Measurements from ENCODE around the gene TADA3. TPM values are rescaled to one million over a fixed set of nuclear protein-coding genes. Genes with fewer than 3 reads are reported as not detected.

Gene TADA3
- total RNA-seq, 2 experiments from 2014 or later: 51.6 to 58.5 TPM

DNA sequence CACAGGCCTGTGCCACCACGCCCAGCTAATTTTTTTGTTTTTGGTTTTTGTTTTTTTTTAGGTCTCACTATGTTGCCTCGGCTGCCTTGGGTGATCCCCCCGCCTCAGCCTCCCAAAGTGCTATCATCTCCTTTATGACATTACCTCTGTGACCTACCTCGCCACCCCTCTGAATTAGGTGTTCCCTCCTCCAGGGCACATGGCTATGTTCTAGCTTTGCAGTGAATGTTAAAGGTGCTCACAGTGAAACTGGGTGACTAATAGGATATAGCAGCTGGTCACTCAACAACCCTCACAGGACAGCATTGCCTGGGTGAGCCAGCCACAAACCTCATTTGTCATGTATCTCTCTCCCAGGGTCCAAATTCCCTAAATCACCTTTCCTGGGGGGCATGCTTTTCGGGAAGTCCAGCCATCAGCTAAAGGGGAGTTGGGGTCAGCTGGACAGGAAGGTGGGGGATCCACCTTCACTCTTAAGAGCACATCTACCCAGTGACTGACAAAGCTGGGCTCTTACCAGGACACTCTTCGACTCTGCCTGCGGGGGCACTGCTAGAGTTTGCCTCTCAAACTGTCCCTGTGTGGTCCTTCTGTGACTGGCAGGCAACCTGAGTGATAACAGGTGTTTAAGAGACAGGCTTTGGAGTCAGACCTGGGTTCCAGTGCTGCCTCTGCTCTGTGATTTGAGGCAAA, 16.2 kb upstream of the TADA3 start:
- H3K9me3 ChIP-seq (ENCODE audit: low read length): no peaks in the 10 kb centered on the region
- CTCF ChIA-PET (ENCODE audit: unreplicated experiment): interaction anchor here (0.6 kb wide), 1 partner anchor 35 kb away, joined by 3 read pairs; the partner anchor contains the start of gene RPUSD3
- peak; percentile 78 for DNase-seq (ENCODE audit: low spot score)
- no peaks in the 10 kb centered on the region for H4K20me1 ChIP-seq (ENCODE audit: insufficient read depth, low read length)
- TF ChIP-seq EZH2phosphoT487 (IDR thresholded peaks at IDR 0.05; ENCODE audit: borderline replicate concordance, low read depth, low read length): no peak
- TF ChIP-seq, protein P1, sequence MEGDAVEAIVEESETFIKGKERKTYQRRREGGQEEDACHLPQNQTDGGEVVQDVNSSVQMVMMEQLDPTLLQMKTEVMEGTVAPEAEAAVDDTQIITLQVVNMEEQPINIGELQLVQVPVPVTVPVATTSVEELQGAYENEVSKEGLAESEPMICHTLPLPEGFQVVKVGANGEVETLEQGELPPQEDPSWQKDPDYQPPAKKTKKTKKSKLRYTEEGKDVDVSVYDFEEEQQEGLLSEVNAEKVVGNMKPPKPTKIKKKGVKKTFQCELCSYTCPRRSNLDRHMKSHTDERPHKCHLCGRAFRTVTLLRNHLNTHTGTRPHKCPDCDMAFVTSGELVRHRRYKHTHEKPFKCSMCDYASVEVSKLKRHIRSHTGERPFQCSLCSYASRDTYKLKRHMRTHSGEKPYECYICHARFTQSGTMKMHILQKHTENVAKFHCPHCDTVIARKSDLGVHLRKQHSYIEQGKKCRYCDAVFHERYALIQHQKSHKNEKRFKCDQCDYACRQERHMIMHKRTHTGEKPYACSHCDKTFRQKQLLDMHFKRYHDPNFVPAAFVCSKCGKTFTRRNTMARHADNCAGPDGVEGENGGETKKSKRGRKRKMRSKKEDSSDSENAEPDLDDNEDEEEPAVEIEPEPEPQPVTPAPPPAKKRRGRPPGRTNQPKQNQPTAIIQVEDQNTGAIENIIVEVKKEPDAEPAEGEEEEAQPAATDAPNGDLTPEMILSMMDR (conservative IDR thresholded peaks at IDR 0.05; ENCODE audit: low read length): peak; percentile 75
- peaks cover 21% of the 10 kb centered on the region for H3K4me1 ChIP-seq (ENCODE audit: insufficient read depth, low read length, poor library complexity, severe bottlenecking)
- no peak overlapping the region for H2AFZ ChIP-seq (ENCODE audit: low read length)
- intact Hi-C loops (cut with micrococcal nuclease; ENCODE audit: unreplicated experiment): no loop called here
- peak overlapping the region; percentile 52 for H3K27ac ChIP-seq (ENCODE audit: low read depth, low read length, poor library complexity, severe bottlenecking)
- no peak overlapping the region for H3K4me3 ChIP-seq (ENCODE audit: low read depth, low read length, poor library complexity, severe bottlenecking)
- POLR2A ChIA-PET: interaction anchor here (0.6 to 1.8 kb wide), 4 partner anchors 9 to 41 kb away, joined by 3 to 5 read pairs (median 4); partner anchors contain the start of genes ARPC4 and TADA3
- H3K4me2 ChIP-seq (ENCODE audit: low read length): no peak overlapping the region; the same call in 1 of the 2 replicates
- H3K9me2 ChIP-seq (ENCODE audit: insufficient read depth, low read length): no peaks in the 10 kb centered on the region
- peaks cover 81% of the 10 kb centered on the region for H3K36me3 ChIP-seq (ENCODE audit: insufficient read depth, low read length)
- H3K79me2 ChIP-seq (ENCODE audit: insufficient read depth, low read depth, low read length): no peaks in the 10 kb centered on the region
- BruUV-seq (replicated peaks): no TSS peak

DNA sequence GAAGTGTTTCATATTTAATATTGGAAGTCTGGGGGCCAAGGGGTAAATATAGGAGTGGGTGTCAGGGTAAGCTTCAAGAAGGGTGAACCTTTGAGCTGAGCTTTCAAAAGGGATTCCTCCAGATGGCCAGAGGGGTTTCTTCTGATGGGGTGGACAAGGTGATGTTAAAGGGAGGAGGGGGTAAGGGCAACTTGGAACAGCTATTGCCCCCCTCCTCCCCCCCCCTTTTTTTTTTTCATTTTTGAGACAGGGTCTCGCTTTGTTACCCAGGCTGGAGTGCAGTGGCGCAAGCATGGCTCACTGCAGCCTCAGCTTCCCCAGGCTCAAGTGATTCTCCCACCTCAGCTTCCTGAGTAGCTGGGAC, 15.7 kb upstream of the TADA3 start:
- H3K27ac ChIP-seq (ENCODE audit: low read depth, low read length, poor library complexity, severe bottlenecking): no peak overlapping the region
- intact Hi-C loops (cut with micrococcal nuclease; ENCODE audit: unreplicated experiment): no loop called here

More for the DNA sequence above, 15.7 kb upstream of the TADA3 start:
- Histone ChIP-seq H3K4me2 (ENCODE audit: low read length) (no peak overlapping the region), H3K4me1 (ENCODE audit: insufficient read depth, low read length, poor library complexity, severe bottlenecking) (peaks cover 21% of the 10 kb centered on the region), H3K9me2 (ENCODE audit: insufficient read depth, low read length) (no peaks in the 10 kb centered on the region), H2AFZ (ENCODE audit: low read length) (no peak overlapping the region), H4K20me1 (ENCODE audit: insufficient read depth, low read length) (no peaks in the 10 kb centered on the region), H3K4me3 (ENCODE audit: low read depth, low read length, poor library complexity, severe bottlenecking) (no peak overlapping the region), H3K9me3 (ENCODE audit: low read length) (no peaks in the 10 kb centered on the region), H3K79me2 (ENCODE audit: insufficient read depth, low read depth, low read length) (no peaks in the 10 kb centered on the region), H3K36me3 (ENCODE audit: insufficient read depth, low read length) (peaks cover 81% of the 10 kb centered on the region)
- ChIA-PET POLR2A (interaction anchor here (0.6 to 1.8 kb wide), 4 partner anchors 9 to 32 kb away, joined by 3 to 5 read pairs (median 4); partner anchors contain the start of genes ARPC4 and TADA3), CTCF (ENCODE audit: unreplicated experiment) (interaction anchor here (0.6 kb wide), 1 partner anchor 36 kb away, joined by 3 read pairs; the partner anchor contains the start of gene RPUSD3)
- no peak for DNase-seq (ENCODE audit: low spot score)
- no TSS peak for BruUV-seq (replicated peaks)
- TF ChIP-seq, protein P1 (conservative IDR thresholded peaks at IDR 0.05; ENCODE audit: low read length): no peak
- no peak for TF ChIP-seq EZH2phosphoT487 (IDR thresholded peaks at IDR 0.05; ENCODE audit: borderline replicate concordance, low read depth, low read length)
